ENCODE data around the gene SRRD.
A peak's percentile ranks its signal among the peaks of the same experiment; 100 is the strongest.

SRRD gene

DNA sequence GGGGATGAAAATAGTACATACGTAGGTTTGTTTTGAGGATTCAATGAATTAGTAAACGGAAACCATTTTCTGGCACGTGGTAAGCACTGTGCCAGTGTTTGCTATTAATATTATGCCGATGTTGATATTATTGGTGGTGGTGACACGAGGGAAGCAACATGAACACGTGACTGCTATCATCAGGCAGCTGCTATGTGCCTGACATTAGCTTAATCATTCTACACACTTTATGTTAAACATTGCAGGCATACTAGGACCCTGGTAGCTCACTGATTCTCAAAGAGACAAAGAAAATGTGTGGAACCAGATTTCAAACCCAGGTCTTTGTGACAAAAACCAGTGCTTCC, 656 bp downstream of the SRRD start:
- DNase-seq, result no peak

DNA sequence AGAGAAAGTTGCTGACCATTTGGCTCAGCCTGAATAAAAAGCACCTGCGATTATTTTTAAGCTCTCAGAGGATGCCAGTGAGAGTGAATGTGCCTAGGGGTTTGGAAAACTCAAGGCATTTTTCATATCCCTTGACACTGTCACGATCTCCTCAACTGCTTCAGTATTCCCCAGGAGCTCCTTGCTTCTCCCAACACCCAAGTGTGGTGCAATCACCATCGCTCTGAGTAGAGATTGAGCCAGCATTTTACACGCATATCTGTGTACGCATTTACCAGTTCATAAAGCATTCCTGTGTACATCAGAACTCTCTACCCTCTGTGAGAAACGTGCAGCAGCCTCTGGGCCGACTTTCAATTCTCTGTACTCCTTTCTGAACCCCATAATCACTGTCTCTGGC, 1.3 kb downstream of the SRRD start:
- DNase-seq, result no peak

- no peak for DNase-seq
These were observed 2.2 kb downstream of the SRRD start for GRCh38 chr22:26485806-26486390.

DNA sequence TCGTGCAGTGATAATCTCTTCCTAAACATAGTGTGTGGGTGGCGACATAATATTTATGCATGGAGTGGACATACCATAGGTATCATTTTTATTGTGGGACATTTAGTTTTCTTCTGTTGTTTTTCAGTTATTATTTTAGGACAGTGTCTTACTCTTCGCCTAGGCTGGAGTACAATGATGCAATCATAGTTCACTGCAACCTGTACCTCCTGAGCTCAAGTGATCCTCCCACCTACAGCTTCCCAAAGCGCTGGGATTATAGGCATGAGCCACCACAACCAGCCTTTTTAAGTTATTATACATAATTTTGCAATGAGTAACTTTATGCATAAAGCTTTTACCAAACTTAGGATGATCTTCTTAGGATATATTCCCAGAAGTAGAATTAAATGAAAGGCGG, 2.7 kb downstream of the SRRD start:
- DNase-seq, result no peak

DNA sequence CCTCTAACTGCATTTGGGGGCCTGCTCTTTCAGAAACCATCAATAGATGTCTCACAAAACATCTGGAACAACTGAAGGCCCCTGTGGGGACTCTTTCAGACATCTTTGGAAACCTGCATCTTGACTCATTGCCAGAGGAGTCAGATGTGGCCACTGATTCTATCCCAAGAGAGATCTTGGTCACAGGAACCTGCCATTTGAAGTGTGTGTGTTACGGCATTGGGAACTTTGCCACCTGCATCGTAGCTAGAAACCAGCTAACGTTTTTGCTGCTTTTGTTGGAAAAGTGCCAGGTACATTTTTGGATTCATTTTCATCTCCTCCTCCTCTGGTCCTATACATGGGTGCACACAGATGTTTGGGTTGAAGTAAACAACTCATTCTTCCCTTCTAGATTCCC, 4.3 kb downstream of the SRRD start:
- no peak for DNase-seq

DNA sequence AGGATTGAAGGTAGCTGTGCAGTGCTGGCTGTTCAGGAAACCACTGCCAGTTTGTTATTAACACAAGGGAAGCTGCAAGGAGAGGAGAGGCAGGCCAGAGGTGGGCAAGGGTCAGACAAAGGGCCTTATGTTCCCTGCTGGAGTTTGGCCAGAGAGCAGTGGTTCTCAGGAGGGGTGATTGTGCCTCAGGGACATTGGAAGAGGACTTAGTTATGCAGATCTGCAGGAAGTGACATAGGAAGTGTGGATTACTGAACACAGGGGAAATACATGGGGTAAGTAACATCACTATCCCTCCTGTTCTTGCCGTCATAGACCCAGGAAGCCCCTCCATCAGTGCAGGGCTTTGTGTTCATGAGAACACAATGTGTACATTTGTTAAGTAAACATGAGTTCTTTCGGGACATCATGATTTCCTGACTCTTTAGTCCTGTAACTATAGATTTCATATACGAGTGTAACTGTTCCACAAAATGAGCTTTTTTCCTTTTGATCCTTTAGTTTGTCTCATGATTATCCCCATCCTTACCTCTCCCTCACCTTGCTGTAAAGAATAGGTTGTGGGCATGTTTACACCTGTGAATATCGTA, 5.9 kb downstream of the SRRD start:
- DNase-seq, result no peak

DNA sequence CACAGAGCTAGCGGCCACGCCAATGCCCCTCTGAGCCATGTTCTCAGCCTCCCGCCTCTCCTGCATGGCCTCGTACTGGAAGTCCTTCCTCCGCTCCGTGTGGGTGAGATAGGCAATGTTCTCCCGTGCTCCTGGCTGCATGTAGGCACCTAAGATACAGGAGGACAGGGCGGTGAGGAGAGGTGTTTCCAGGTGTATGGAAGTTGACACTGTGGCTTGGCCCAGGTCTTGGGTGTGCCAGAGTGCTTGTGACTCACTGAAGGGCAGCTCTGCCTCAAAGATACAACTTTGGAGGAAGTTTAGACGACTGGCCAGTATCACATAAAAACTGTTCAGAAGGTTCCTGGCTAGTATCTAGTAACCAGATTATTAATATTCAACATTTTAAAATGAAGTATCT, 8.5 kb downstream of the SRRD start:
- no peak for DNase-seq

DNA sequence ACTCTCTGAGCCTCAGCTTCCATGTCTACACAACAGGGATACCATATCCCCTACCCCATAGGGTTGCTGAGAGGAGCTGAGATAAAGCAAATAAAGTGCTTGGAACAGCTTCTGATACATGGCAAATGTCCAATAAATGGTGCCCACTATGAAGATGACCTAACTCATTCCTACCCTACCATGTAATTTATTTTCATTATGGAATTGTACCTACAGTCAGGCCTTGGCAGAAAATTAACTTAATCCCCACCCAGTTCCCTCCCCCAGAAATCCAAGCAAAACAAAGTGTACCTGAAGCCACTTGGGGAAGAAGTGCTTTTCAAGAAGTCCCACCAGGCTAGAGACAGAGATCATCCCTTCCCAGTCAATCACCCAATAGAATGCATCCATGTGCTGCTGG, 10.8 kb downstream of the SRRD start:
- DNase-seq, result no peak

- DNase-seq, result no peak
These were observed 12.8 kb downstream of the SRRD start for GRCh38 chr22:26496456-26496855.

DNA sequence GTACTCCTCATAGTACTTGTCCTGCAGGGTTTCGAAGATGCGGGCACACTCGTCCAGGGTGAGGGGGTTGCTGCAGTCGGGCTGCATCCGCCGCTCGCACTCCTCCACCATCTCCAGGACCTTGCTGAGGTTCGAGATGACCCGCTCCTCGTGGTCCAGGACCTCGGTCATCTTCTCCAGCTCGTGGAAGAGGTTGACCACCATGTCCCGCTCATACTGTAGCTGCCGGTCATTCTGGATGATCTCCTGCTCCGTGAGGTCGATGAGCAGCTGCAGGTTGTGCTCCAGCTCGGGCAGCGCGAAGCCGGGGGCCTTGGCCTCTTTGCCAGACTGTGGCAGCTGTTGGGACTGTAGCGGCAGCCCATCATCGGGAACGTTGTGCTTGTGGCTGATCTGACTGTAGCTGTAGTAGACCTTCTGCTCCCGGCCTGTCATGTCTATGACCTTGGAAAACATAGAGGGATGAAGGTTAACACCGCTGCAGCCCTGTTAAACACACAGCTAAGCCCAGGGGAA, 15.6 kb downstream of the SRRD start:
- no peak for DNase-seq

- no peak for DNase-seq
These were observed 18.3 kb downstream of the SRRD start for GRCh38 chr22:26501996-26502395.

DNA sequence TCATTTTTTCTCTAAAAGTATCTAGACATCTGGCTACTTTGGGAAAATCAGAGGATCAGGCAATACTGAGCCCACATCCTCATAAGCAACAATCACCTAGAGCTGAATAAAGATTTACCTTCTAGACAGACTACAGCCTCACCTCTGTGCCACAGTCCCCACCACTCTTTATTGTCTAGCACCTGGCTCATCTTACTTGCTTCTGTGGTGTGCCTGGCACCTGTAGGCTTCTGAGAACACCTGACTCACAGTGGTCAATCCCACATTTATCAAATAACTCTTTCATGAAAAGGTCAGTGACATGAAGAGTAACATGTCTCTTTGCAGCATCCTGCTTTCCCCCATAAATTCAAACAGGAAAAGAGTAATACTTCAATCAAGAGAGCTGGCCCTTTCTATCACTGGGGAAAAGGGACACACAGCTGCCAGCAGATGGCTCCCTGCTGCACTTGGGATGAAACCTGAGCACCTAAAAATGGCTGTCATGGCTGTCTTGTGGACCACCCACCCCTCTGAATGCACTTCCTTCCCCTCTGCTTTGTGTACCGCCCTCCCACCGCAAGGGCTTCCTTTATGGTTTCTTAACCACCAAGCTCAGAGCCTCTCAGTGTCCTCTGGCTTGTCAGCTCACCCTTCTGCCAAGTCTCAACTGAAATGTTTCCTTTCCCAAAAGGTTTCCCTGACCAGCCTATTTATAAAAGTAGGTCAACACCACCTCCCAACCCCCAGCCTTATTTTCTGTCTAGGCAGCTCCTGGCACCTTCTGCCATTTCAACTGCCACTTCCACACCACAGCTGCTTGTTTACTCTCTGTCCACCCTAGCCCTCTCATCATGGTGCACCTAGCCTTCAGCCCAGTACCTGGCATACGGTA, 19.2 kb downstream of the SRRD start:
- DNase-seq, result peak; percentile 39 to 59

DNA sequence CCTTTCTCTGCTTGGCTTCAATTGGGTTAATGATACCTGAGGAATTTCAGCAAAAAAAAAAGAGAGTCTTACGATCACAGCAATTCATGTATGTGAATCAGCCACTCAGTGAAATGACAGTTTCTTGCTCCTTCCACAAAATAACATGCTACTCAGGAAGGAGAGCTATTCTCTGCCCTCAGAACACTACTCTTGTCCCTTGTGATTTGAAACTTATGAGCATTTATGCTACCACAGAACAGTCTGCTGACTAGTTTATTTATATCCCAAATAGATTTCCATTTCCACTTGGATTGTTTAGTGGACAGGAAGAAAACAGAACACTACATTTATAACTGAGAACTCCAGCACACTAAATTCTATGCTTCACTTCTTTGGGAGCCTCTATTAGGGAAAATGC, 20.1 kb downstream of the SRRD start:
- no peak for DNase-seq

DNA sequence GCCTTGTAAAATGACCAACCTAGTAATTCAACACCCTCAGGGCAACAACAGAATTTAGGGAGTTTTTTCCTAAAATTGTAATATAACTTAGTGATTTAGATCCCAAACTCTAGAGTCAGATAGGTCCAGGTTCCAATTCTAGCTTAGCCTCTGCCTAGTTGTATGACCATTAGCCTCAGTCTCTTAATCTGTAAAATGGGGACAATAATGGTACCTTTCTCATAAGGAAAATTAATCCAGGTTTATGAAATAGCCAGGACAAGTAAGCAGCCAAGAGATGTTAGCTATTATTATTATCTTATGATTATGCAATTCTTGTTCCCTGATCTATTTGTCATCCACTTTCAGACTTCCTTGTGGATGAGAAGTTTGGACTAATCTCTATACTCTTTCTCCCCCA, 24.5 kb downstream of the SRRD start:
- no peak for DNase-seq

- peak; percentile 96 to 97 for DNase-seq
These were observed 28.6 kb downstream of the SRRD start, which contains the start of gene TFIP11 for GRCh38 chr22:26512149-26512793. Gene TFIP11 (minus strand): TSS chr22:26512473. CDS start chr22:26510272, 2,201 bp downstream.

- no peak for DNase-seq
These were observed 30.2 kb downstream of the SRRD start for GRCh38 chr22:26513838-26514237.

- DNase-seq, result no peak
These were observed 30.9 kb downstream of the SRRD start for GRCh38 chr22:26514419-26515161.

DNA sequence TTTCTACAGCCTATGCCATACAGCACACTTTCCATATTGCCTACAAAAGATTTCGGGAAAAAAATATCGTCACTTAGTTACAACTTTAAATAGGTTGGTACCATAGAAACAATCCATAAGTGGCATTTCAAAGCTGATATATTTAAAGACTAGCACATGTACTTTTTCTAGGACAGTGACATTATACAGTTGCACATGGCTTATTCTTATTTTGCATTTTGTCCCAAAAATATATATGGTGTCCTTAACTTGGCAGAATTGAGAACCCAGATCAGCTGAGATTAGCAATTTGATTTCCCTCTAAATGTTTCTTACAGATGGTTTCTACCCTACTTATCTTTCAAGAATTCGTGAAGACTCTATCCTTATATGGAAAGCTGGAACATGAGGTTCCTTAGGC, 32.3 kb downstream of the SRRD start:
- DNase-seq, result no peak

DNA sequence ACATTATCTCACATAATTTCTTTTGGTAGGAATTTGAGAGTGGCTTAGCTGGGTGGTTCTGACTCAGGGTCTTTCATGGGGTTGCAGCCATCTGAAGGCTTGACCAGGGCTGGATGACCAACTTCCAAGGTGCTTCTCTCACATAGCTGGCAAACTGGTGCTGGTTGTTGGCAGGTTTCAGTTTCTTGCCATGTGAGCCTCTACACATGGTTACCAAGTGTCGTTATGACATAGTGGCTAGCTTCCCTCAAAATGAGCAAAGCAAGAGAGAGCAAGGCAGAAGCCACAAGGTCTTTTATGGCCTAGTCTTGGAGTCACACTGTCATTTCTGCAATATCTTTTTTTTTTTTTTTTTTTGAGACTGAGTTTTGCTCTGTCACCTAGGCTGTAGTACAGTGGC, 32.8 kb downstream of the SRRD start:
- DNase-seq, result no peak

- no peak for DNase-seq
These were observed 33.8 kb downstream of the SRRD start for GRCh38 chr22:26517429-26517828.

DNA sequence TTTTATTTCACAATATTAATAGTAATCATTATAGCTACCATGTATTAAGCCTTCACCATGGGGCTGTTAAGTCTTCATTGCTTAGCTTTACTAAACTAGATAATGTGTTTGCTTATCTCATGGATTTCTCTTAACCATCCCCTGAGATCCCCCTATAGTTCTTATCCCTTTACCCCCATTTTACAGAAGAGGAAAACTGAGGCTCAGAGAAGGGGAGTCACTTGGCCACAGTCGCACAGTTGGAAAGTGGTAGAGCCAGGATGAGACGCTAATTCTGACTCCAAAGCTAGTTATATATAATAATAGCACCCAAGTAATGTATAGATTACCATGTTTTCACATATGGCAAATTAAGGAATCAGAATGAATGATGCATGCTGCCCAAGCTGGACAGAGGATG, 38.3 kb downstream of the SRRD start:
- no peak for DNase-seq

DNA sequence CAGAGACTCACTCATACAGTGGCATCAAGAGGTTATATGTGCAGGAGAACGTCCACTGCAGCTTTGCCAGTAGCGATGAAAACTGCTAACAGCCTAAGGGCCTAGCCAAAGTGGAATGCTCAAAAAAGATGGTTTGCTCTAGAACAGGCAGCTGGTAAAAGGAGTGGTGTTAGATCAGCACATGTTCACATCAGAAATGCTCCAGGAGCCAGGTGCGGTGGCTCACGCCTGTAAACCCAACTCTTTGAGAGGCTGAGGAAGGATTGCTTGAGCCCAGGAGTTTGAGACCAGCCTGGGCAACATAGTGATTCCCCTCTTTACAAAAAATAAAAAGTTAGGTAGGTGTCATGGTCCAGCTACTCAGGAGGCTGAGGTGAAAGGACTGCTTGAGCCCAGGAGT, 38.9 kb downstream of the SRRD start:
- DNase-seq, result no peak

DNA sequence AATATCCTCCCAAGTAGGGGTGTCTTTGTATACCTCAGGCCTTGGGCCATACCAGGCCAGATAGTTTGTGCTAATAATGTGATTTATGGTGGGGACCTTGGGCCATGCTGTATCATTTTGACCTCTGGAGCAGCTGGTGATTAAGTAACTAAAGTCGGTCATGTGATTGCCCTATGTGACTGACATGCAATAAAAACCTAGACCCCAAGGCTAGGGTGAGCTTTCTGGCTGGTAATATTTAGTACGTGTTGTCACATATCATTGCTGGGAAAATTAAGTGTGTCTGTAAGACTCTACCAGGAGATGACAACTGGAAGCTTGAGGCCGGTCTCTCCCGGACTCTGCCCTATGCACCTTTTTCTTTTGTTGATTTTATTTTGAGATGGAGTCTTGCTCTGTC, 41.2 kb downstream of the SRRD start:
- no peak for DNase-seq

All from activated CD4-positive, alpha-beta T cell treated with anti-CD3 and anti-CD28 coated beads, Interleukin-2, amount 50 U/mL, for 48 hours (primary cell).